Smooth muscle cell of the pulmonary artery (primary cell): ENCODE data around the gene NAP1L2. TPM values are rescaled to one million over a fixed set of nuclear protein-coding genes. Genes with fewer than 3 reads are reported as not detected.

Source experiments
- total RNA-seq: library from RNA; depleted of rRNA; stranded (reverse); fragments of >200 nt; gene quantifications from 2 replicates; pipeline ENCODE4 v1.2.3, GENCODE V29; 2014

The NAP1L2 gene
- total RNA-seq, result 1.2 and 1.3 TPM in 2 replicates

GRCh38 chrX:73214426-73215094 is at the start of gene NAP1L2:
Gene NAP1L2, minus strand, starts transcription at chrX:73214851. Its CDS starts 359 bp downstream, at chrX:73214492.

Other genes with a start within 250 kb of the NAP1L2 start
- gene PABPC1L2B, start 211.9 kb downstream of the NAP1L2 start, total RNA-seq, result not detected in 2 replicates
- gene PABPC1L2A, start 135.3 kb downstream of the NAP1L2 start, total RNA-seq, result not detected in 2 replicates
- not detected in 2 replicates for gene CDX4, start 232.2 kb upstream of the NAP1L2 start, total RNA-seq